ENCODE measurements around the gene RNF145.

GRCh38 chr5:159207686-159208513 is 1.5 kb downstream of the RNF145 start:
- TF ChIP-seq POLR2A (IDR thresholded peaks at IDR 0.05) (peak in 2 of 4 donors; percentile 62 to 73), CTCF (IDR thresholded peaks at IDR 0.05) (no peak)

Data from esophagus squamous epithelium (tissue), 4 donors.